GM12878 (cell line): ENCODE data around the gene ITCH. TPM values are rescaled to one million over a fixed set of nuclear protein-coding genes. Genes with fewer than 3 reads are reported as not detected.
A peak's percentile ranks its signal among the peaks of the same experiment; 100 is the strongest.

Experiments used
- ASH2L ChIP-seq: fragments of 300-600, 200-600 bp; sonication (generic); IDR thresholded peaks from 2 replicates; pipeline ENCODE4 v1.6.1; 2017; ENCODE audit warnings: low read depth, mild to moderate bottlenecking, borderline replicate concordance
- CREB1 ChIP-seq: IDR thresholded peaks from 2 replicates; pipeline ENCODE4 v1.6.1; 2012; ENCODE audit warnings: low read depth, mild to moderate bottlenecking, inconsistent platforms
- DPF2 ChIP-seq: fragments of 450-650 bp; IDR thresholded peaks from 2 replicates; pipeline ENCODE4 v1.6.1; 2017; ENCODE audit warnings: mild to moderate bottlenecking
- EP300 ChIP-seq, 2 experiments: fragments of 150-350 bp in 1 of 2; IDR thresholded peaks; 2 replicates each; pipeline ENCODE4 v1.6.1; 2011 to 2012; ENCODE audit warnings: low read depth in 2 of 2, low read length in 2 of 2, borderline replicate concordance in 1 of 2, improper control_type of control experiment in 1 of 2, inconsistent platforms in 1 of 2; ENCODE audit not compliant: control insufficient read depth in 1 of 2
- FOXK2 ChIP-seq: fragments of 450-650 bp; IDR thresholded peaks from 2 replicates; pipeline ENCODE4 v1.6.1; 2017; ENCODE audit warnings: mild to moderate bottlenecking, moderate library complexity
- FOXM1 ChIP-seq: IDR thresholded peaks from 2 replicates; pipeline ENCODE4 v1.6.1; 2012; ENCODE audit warnings: low read depth, mild to moderate bottlenecking, inconsistent platforms, low read length, moderate library complexity
- HDAC6 ChIP-seq: fragments of 200-600 bp; sonication (generic); IDR thresholded peaks from one replicate; pipeline ENCODE4 v1.8.0; 2017; ENCODE audit warnings: antibody characterized with exemption; ENCODE audit not compliant: unreplicated experiment
- JUNB ChIP-seq: IDR thresholded peaks from 2 replicates; pipeline ENCODE4 v1.6.1; 2016; ENCODE audit warnings: antibody characterized with exemption, mild to moderate bottlenecking
- MEF2A ChIP-seq: IDR thresholded peaks from 2 replicates; pipeline ENCODE4 v1.6.1; 2011; ENCODE audit warnings: low read depth, mild to moderate bottlenecking, low read length, moderate library complexity; ENCODE audit not compliant: insufficient read depth
- NFYA ChIP-seq: IDR thresholded peaks from 2 replicates; pipeline ENCODE4 v1.6.1; 2011; ENCODE audit warnings: low read depth, mild to moderate bottlenecking, low read length, improper control_type of control experiment, borderline replicate concordance
- NKRF ChIP-seq: fragments of 450-650 bp; conservative IDR thresholded peaks from 2 replicates; pipeline ENCODE4 v1.6.1; 2017; ENCODE audit warnings: mild to moderate bottlenecking, moderate library complexity
- NR2C1 ChIP-seq: fragments of 450-650 bp; IDR thresholded peaks from 2 replicates; pipeline ENCODE4 v1.6.1; 2017; ENCODE audit warnings: antibody characterized with exemption, mild to moderate bottlenecking, moderate library complexity
- PAX5 ChIP-seq: IDR thresholded peaks from 2 replicates; pipeline ENCODE4 v1.6.1; 2011; ENCODE audit warnings: low read depth, low read length, borderline replicate concordance
- RCOR1 ChIP-seq: conservative IDR thresholded peaks from 2 replicates; pipeline ENCODE4 v1.6.1; 2012; ENCODE audit warnings: low read depth, low read length, improper control_type of control experiment
- RELB ChIP-seq: fragments of 450-650 bp; IDR thresholded peaks from 2 replicates; pipeline ENCODE4 v1.6.1; 2017; ENCODE audit warnings: low read depth, mild to moderate bottlenecking, moderate library complexity
- SREBF2 ChIP-seq: IDR thresholded peaks from 2 replicates; pipeline ENCODE4 v1.6.1; 2012; ENCODE audit warnings: mild to moderate bottlenecking, low read length
- SRF ChIP-seq, 2 experiments: IDR thresholded peaks; 2 replicates each; pipeline ENCODE4 v1.6.1; 2011; ENCODE audit warnings: low read depth in 2 of 2, low read length in 2 of 2, mild to moderate bottlenecking in 1 of 2, moderate library complexity in 1 of 2
- SUPT20H ChIP-seq: IDR thresholded peaks from 2 replicates; pipeline ENCODE4 v1.6.1; 2011; ENCODE audit warnings: low read depth, mild to moderate bottlenecking, low read length, moderate library complexity, borderline replicate concordance; ENCODE audit not compliant: control insufficient read depth
- TBL1XR1 ChIP-seq: IDR thresholded peaks from 2 replicates; pipeline ENCODE4 v1.6.1; 2012; ENCODE audit warnings: low read depth, low read length, improper control_type of control experiment
- ZNF384 ChIP-seq: IDR thresholded peaks from 2 replicates; pipeline ENCODE4 v1.6.1; 2012; ENCODE audit warnings: low read depth, mild to moderate bottlenecking, low read length, improper control_type of control experiment, borderline replicate concordance
- ZSCAN29 ChIP-seq: fragments of 450-650 bp; IDR thresholded peaks from 2 replicates; pipeline ENCODE4 v1.6.1; 2017; ENCODE audit warnings: mild to moderate bottlenecking, moderate library complexity
- polyA plus RNA-seq, 11 experiments: library from polyadenylated mRNA; depleted of rRNA in 4 of 11; unstranded in 6 of 11; stranded (reverse) in 5 of 11; fragments of >200 nt; fragmentation: Nextera tagmentation in 4 of 11; fragmentation: Illumina TruSeq in 1 of 11; extraction: Ambion mirVana in 4 of 11; extraction: Trizol in 1 of 11; gene quantifications; 1 replicate in 1 of 11; 2 replicates in 10 of 11; pipeline versions ENCODE4 v1.2.1 to v1.2.3, GENCODE V29; 2011 to 2016; ENCODE audit warnings: inconsistent platforms in 2 of 11, missing spikeins in 2 of 11, low read depth in 1 of 11
- total RNA-seq, 4 experiments: library from RNA; depleted of rRNA in 3 of 4; stranded (reverse); fragments of >200 nt in 3 of 4; fragmentation: Illumina TruSeq in 1 of 4; extraction: Trizol in 1 of 4; gene quantifications; 2 replicates each; pipeline versions ENCODE4 v1.2.1 to v1.2.3, GENCODE V29; 2013 to 2021
- TF ChIP-seq, protein P1 (sequence below), 3 experiments: IDR thresholded peaks in 2 of 3; conservative IDR thresholded peaks in 1 of 3; 2 replicates each; pipeline ENCODE4 v1.5.1; 2011; ENCODE audit warnings: low read depth in 3 of 3, low read length in 3 of 3, mild to moderate bottlenecking in 3 of 3, control low read depth in 2 of 3, moderate library complexity in 2 of 3, inconsistent platforms in 1 of 3, mixed read lengths in 1 of 3; ENCODE audit not compliant: control insufficient read depth in 2 of 3, insufficient read depth in 1 of 3; ENCODE audit errors: extremely low read depth in 1 of 3

Gene ITCH
- total and polyA plus RNA-seq, 10 of the 15 experiments (the other 5 are each of a cell fraction or from before 2014, with no cell fraction given): 7.5 to 46.1 (median 21.5) TPM

DNA sequence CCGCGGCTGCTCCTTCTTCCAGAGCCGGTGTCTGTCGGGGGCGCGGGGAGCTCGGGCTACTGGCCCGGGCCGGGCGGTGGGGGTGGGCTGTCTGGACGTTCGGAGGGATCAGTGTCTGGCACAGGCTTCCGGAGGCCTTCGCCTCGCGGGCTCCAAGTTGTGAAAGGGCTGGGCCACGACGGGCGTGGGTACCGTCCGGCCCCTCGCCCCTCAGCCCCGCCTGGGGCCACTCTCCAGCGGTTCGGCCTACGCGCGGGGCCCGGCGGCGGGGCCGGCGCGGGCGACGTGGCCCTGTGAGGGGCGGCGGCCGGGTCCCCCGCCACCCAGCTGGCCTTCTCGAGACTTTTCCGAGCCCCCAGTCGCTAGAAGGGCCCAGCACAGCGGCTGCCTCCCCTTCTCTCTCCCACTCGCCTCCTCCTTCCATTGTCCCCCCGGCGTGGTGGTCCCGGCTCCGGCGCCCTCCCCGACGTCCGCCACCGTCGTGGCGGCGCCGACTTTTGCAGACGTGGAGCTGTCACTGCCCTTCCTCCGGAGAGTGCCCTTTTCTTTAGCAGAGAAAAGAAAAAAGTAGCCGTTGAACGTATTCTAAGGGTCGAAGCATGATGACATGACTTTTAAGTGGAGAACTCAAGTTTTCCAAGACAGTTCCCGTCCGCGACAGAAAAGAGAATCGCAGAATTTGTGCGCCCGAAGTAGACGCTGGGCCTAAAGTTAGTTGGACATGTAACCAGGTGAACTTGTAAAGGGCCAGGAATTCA lies 571 bp downstream of the ITCH start (continued):
- TF ChIP-seq, protein P1, sequence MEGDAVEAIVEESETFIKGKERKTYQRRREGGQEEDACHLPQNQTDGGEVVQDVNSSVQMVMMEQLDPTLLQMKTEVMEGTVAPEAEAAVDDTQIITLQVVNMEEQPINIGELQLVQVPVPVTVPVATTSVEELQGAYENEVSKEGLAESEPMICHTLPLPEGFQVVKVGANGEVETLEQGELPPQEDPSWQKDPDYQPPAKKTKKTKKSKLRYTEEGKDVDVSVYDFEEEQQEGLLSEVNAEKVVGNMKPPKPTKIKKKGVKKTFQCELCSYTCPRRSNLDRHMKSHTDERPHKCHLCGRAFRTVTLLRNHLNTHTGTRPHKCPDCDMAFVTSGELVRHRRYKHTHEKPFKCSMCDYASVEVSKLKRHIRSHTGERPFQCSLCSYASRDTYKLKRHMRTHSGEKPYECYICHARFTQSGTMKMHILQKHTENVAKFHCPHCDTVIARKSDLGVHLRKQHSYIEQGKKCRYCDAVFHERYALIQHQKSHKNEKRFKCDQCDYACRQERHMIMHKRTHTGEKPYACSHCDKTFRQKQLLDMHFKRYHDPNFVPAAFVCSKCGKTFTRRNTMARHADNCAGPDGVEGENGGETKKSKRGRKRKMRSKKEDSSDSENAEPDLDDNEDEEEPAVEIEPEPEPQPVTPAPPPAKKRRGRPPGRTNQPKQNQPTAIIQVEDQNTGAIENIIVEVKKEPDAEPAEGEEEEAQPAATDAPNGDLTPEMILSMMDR (IDR thresholded peaks at IDR 0.05 in 2 of 3, conservative IDR thresholded peaks at IDR 0.05 in 1 of 3; ENCODE audit: control insufficient read depth in 2 of 3, extremely low read depth in 1 of 3, insufficient read depth in 1 of 3, low read depth in 3 of 3, low read length in 3 of 3): no peak
- TF ChIP-seq PAX5 (no peak), FOXK2 (no peak), NKRF (peak; percentile 49; the same call in 1 of the 2 replicates), MEF2A (no peak), NFYA (no peak), HDAC6 (no peak), SREBF2 (no peak), FOXM1 (no peak), TBL1XR1 (no peak), ZSCAN29 (no peak), SRF (IDR thresholded peaks at IDR 0.05; ENCODE audit: low read depth in 2 of 2, low read length in 2 of 2) (0 out of 4 replicates have a peak, but pooled peaks of 1 of the 2 experiments have one; percentile 1), CREB1 (peak; percentile 41; the same call in 1 of the 2 replicates), NR2C1 (no peak), ASH2L (no peak), RCOR1 (no peak), ZNF384 (no peak), RELB (peak; percentile 4; the same call in 1 of the 2 replicates), EP300 (IDR thresholded peaks at IDR 0.05; ENCODE audit: borderline replicate concordance in 1 of 2, control insufficient read depth in 1 of 2, low read depth in 2 of 2, low read length in 2 of 2) (no peak), DPF2 (peak; percentile 49; the same call in 1 of the 2 replicates), SUPT20H (no peak), JUNB (no peak)
